CD4-positive, alpha-beta T cell treated with Interleukin-21 for 1 hour (primary cell): ENCODE results near the gene CREB3.

Experiments
- DNase-seq: peaks from one replicate; pipeline ENCODE4 v3.0.0-alpha.2; 2020

CREB3 gene

GRCh38 chr9:35728041-35728971, 4.2 kb upstream of the CREB3 start:
- DNase-seq = peak; percentile 47

- no peak for DNase-seq
These were observed 3.4 kb upstream of the CREB3 start for GRCh38 chr9:35729101-35729500.

GRCh38 chr9:35729700-35730485, 2.6 kb upstream of the CREB3 start:
- DNase-seq = peak; percentile 56

GRCh38 chr9:35730486-35730854, 2.0 kb upstream of the CREB3 start:
- DNase-seq = no peak

GRCh38 chr9:35731415-35732184, 866 bp upstream of the CREB3 start:
- no peak for DNase-seq

- DNase-seq = peak; percentile 43
These were observed 505 bp downstream of the CREB3 start for GRCh38 chr9:35732800-35733541.

- no peak for DNase-seq
These were observed 1.6 kb downstream of the CREB3 start for GRCh38 chr9:35734096-35734495.

GRCh38 chr9:35736201-35736633, 3.8 kb downstream of the CREB3 start:
- peak; percentile 82 for DNase-seq

- no peak for DNase-seq
These were observed 4.7 kb downstream of the CREB3 start for GRCh38 chr9:35737143-35737542.

- no peak for DNase-seq
These were observed 5.7 kb downstream of the CREB3 start for GRCh38 chr9:35738186-35738585.

- no peak for DNase-seq
These were observed 6.5 kb downstream of the CREB3 start for GRCh38 chr9:35738924-35739323.

- DNase-seq = no peak
These were observed 7.8 kb downstream of the CREB3 start for GRCh38 chr9:35740243-35740642.

GRCh38 chr9:35741740-35742139, 9.3 kb downstream of the CREB3 start:
- DNase-seq = peak; percentile 15

- DNase-seq = no peak
These were observed 11.0 kb downstream of the CREB3 start for GRCh38 chr9:35743452-35743851.

GRCh38 chr9:35743880-35744518, 11.5 kb downstream of the CREB3 start:
- no peak for DNase-seq

- no peak for DNase-seq
These were observed 13.1 kb downstream of the CREB3 start for GRCh38 chr9:35745569-35745968.

GRCh38 chr9:35746583-35746982, 14.1 kb downstream of the CREB3 start:
- DNase-seq = no peak

GRCh38 chr9:35748242-35748857, 15.9 kb downstream of the CREB3 start:
- DNase-seq = peak; percentile 4

- DNase-seq = peak; percentile 72
These were observed 16.5 kb downstream of the CREB3 start, which contains the start of the genes GBA2 and RGP1 for GRCh38 chr9:35748858-35749514. Gene GBA2 (minus strand): TSS chr9:35749228. CDS start chr9:35748704, 524 bp downstream. Gene RGP1 (plus strand): TSS chr9:35749287. CDS start chr9:35749756, 469 bp downstream.

- peak; percentile 60 for DNase-seq
These were observed 17.2 kb downstream of the CREB3 start for GRCh38 chr9:35749515-35750255.
